Measurements from ENCODE around the gene KLHL10. TPM values are rescaled to one million over a fixed set of nuclear protein-coding genes. Genes with fewer than 3 reads are reported as not detected.
A peak's percentile ranks its signal among the peaks of the same experiment; 100 is the strongest.

The KLHL10 gene
- total and polyA plus RNA-seq, 9 of the 15 experiments (the other 6 are each of a cell fraction or from before 2014, with no cell fraction given) = 0.06 to 0.56 (median 0.12) TPM; not detected in 5

- TF ChIP-seq E2F8 (IDR thresholded peaks at IDR 0.05; ENCODE audit: low read depth, partially characterized antibody) (no peak), HNRNPL (IDR thresholded peaks at IDR 0.05; ENCODE audit: low read depth, low read length) (peak; percentile 53; the same call in 1 of the 2 replicates), ZNF224 (CRISPR knock-in tag; IDR thresholded peaks at IDR 0.05) (no peak), POLR2AphosphoS5 (IDR thresholded peaks at IDR 0.05; ENCODE audit: control insufficient read depth, insufficient read depth, low read depth, low read length) (peak; percentile 88), NR2F6 (CRISPR knock-in tag; IDR thresholded peaks at IDR 0.05) (no peak), CEBPZ (IDR thresholded peaks at IDR 0.05; ENCODE audit: borderline replicate concordance, low read depth, low read length) (no peak), HBP1 (CRISPR knock-in tag; IDR thresholded peaks at IDR 0.05) (no peak), SREBF1 (IDR thresholded peaks at IDR 0.05; ENCODE audit: borderline replicate concordance, low read depth, low read length) (no peak), HMGXB4 (CRISPR knock-in tag; IDR thresholded peaks at IDR 0.05) (no peak), HSF4 (CRISPR knock-in tag; IDR thresholded peaks at IDR 0.05; ENCODE audit: borderline replicate concordance) (no peak), ZNF277 (CRISPR knock-in tag; IDR thresholded peaks at IDR 0.05; ENCODE audit: borderline replicate concordance) (no peak)
- TF ChIP-seq, protein P1, sequence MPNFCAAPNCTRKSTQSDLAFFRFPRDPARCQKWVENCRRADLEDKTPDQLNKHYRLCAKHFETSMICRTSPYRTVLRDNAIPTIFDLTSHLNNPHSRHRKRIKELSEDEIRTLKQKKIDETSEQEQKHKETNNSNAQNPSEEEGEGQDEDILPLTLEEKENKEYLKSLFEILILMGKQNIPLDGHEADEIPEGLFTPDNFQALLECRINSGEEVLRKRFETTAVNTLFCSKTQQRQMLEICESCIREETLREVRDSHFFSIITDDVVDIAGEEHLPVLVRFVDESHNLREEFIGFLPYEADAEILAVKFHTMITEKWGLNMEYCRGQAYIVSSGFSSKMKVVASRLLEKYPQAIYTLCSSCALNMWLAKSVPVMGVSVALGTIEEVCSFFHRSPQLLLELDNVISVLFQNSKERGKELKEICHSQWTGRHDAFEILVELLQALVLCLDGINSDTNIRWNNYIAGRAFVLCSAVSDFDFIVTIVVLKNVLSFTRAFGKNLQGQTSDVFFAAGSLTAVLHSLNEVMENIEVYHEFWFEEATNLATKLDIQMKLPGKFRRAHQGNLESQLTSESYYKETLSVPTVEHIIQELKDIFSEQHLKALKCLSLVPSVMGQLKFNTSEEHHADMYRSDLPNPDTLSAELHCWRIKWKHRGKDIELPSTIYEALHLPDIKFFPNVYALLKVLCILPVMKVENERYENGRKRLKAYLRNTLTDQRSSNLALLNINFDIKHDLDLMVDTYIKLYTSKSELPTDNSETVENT (CRISPR knock-in tag; IDR thresholded peaks at IDR 0.05) = peak; percentile 72; the same call in 1 of the 2 replicates
These were observed 27.4 kb downstream of the KLHL10 start, which contains the start of gene KLHL11 (continued) for GRCh38 chr17:41864836-41865595.

Measured in K562 (cell line).